ENCODE results near the gene HECTD1. TPM values are rescaled to one million over a fixed set of nuclear protein-coding genes. Genes with fewer than 3 reads are reported as not detected.

The HECTD1 gene
- total RNA-seq, 1 donor from 2014 or later: 137 TPM

DNA sequence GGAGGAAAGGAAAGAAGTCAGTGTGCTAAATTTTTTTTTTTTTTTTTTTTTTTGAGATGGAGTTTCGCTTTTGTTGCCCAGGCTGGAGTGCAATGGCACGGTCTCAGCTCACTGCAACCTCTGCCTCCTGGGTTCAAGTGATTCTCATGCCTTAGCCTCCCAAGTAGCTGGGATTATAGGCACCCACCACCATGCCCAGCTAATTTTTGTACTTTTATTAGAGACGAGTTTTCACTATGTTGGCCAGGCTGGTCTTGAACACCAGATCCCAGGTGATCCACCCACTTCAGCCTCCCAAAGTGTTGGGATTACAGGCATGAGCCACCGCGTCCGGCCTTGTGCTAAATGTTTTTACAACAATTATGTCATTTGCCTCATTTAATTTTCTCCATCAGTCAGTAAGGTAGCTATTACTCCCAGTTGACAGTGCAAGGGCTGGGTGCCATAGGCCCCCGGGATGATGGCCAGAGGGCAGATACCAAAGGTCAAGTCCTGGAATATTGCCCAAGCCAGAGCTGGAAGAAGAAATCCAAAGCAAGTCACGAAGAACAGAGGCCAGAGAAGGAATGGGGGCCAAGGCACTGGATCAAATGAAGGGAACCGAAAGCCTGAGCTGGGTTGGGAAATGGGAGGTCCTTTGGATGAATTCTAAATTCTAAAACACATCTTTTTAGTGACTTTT is 154.5 kb downstream of the HECTD1 start:
- DNase-seq (ENCODE audit: low spot score): peak; percentile 26

DNA sequence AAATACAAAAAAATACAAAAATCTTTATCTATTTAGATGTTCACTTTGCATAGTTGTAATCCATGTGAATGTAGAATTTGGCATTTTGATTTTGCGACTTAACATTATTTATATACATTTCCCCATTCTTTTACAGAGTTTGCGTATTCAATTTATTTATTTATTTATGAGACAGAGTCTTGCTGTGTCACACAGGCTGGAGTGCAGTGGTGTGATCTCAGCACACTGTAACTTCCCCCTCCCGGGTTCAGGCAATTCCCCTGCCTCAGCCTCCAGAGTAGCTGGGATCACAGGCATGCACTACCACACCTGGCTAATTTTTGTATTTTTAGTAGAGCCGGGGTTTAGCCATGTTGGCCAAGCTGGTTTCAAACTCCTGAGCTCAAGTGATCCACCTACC is 156.1 kb downstream of the HECTD1 start:
- DNase-seq (ENCODE audit: low spot score): no peak

- DNase-seq (ENCODE audit: low spot score): no peak
These were observed 156.6 kb downstream of the HECTD1 start for GRCh38 chr14:31051023-31051422.

Other genes starting within 250 kb of the HECTD1 start
- gene AP4S1, start 182.1 kb downstream of the HECTD1 start, total RNA-seq: 7.5 TPM
- 33.9 TPM for gene STRN3, start 181.4 kb downstream of the HECTD1 start, total RNA-seq
- 41.6 TPM for gene HEATR5A, start 212.8 kb upstream of the HECTD1 start, total RNA-seq
- 16.6 TPM for gene DTD2, start 249.7 kb upstream of the HECTD1 start, total RNA-seq